H9 (cell line): ENCODE results near the gene LIX1L. TPM values are rescaled to one million over a fixed set of nuclear protein-coding genes. Genes with fewer than 3 reads are reported as not detected.

Experiments
- DNase-seq: peaks from one replicate; pipeline ENCODE4 v3.0.0-alpha.2; 2017
- H2AFZ ChIP-seq: one replicate; pipeline ENCODE4 v1.6.1; 2013; ENCODE audit warnings: mild to moderate bottlenecking, low read length, control low read depth, moderate library complexity
- H2AK5ac ChIP-seq: 2 replicates; pipeline ENCODE4 v1.6.1; 2013; ENCODE audit warnings: low read length, control low read depth, mixed read lengths; ENCODE audit not compliant: insufficient read length
- H2BK120ac ChIP-seq: one replicate; pipeline ENCODE4 v1.6.1; 2013; ENCODE audit warnings: low read depth, mild to moderate bottlenecking, low read length, control low read depth, inconsistent platforms; ENCODE audit not compliant: poor library complexity, severe bottlenecking
- H2BK12ac ChIP-seq: 2 replicates; pipeline ENCODE4 v1.6.1; 2013; ENCODE audit warnings: low read length, control low read depth, mixed read lengths, low read depth; ENCODE audit not compliant: insufficient read length
- H2BK15ac ChIP-seq: 2 replicates; pipeline ENCODE4 v1.6.1; 2013; ENCODE audit warnings: low read depth, low read length, control low read depth
- H2BK20ac ChIP-seq: one replicate; pipeline ENCODE4 v1.6.1; 2013; ENCODE audit warnings: low read depth, mild to moderate bottlenecking, low read length, control low read depth, inconsistent platforms; ENCODE audit not compliant: poor library complexity, severe bottlenecking
- H2BK5ac ChIP-seq: 2 replicates; pipeline ENCODE4 v1.6.1; 2013; ENCODE audit warnings: low read length, control low read depth, mixed read lengths; ENCODE audit not compliant: insufficient read length
- H3K14ac ChIP-seq: 2 replicates; pipeline ENCODE4 v1.6.1; 2013; ENCODE audit warnings: low read length, control low read depth; ENCODE audit not compliant: insufficient read depth
- H3K18ac ChIP-seq: 2 replicates; pipeline ENCODE4 v1.6.1; 2013; ENCODE audit warnings: low read depth, mild to moderate bottlenecking, mixed read lengths, low read length, control low read depth; ENCODE audit not compliant: insufficient read length
- H3K23ac ChIP-seq: 2 replicates; pipeline ENCODE4 v1.6.1; 2013; ENCODE audit warnings: low read length, control low read depth, mixed read lengths, low read depth; ENCODE audit not compliant: insufficient read length
- H3K23me2 ChIP-seq: 2 replicates; pipeline ENCODE4 v1.6.1; 2013; ENCODE audit warnings: low read depth, mild to moderate bottlenecking, mixed read lengths, low read length, control low read depth; ENCODE audit not compliant: insufficient read length, poor library complexity, severe bottlenecking
- H3K27ac ChIP-seq: 2 replicates; pipeline ENCODE4 v1.5.1; 2013; ENCODE audit warnings: low read length, control low read depth, mixed read lengths, low read depth; ENCODE audit not compliant: insufficient read length
- H3K27me3 ChIP-seq: 2 replicates; pipeline ENCODE4 v1.6.1; 2013; ENCODE audit warnings: low read length, control low read depth, inconsistent platforms; ENCODE audit not compliant: insufficient read depth
- H3K4ac ChIP-seq: 2 replicates; pipeline ENCODE4 v1.6.1; 2013; ENCODE audit warnings: low read depth, mild to moderate bottlenecking, control low read depth, inconsistent platforms, low read length, moderate library complexity
- H3K4me1 ChIP-seq: 2 replicates; pipeline ENCODE4 v1.6.1; 2013; ENCODE audit warnings: low read length, control low read depth, inconsistent platforms; ENCODE audit not compliant: insufficient read depth
- H3K4me2 ChIP-seq: 2 replicates; pipeline ENCODE4 v1.6.1; 2013; ENCODE audit warnings: low read length, control low read depth, mixed read lengths; ENCODE audit not compliant: insufficient read length, insufficient read depth
- H3K56ac ChIP-seq: 2 replicates; pipeline ENCODE4 v1.6.1; 2013; ENCODE audit warnings: low read depth, mild to moderate bottlenecking, mixed read lengths, low read length, control low read depth; ENCODE audit not compliant: insufficient read length
- H3K79me1 ChIP-seq: 2 replicates; pipeline ENCODE4 v1.6.1; 2013; ENCODE audit warnings: low read depth, mild to moderate bottlenecking, moderate library complexity, low read length, control low read depth, inconsistent platforms; ENCODE audit not compliant: insufficient read depth, poor library complexity, severe bottlenecking
- H3K79me2 ChIP-seq: 2 replicates; pipeline ENCODE4 v1.6.1; 2013; ENCODE audit warnings: low read length, control low read depth, inconsistent platforms; ENCODE audit not compliant: insufficient read depth
- H3K9ac ChIP-seq: 2 replicates; pipeline ENCODE4 v1.6.1; 2013; ENCODE audit warnings: low read length, control low read depth, mixed read lengths; ENCODE audit not compliant: insufficient read length; ENCODE audit errors: extremely low read depth
- H3K9me3 ChIP-seq: one replicate; pipeline ENCODE4 v1.6.1; 2013; ENCODE audit warnings: low read depth, low read length, inconsistent platforms; ENCODE audit not compliant: control insufficient read depth
- H3T11ph ChIP-seq: one replicate; pipeline ENCODE4 v1.6.1; 2013; ENCODE audit warnings: mild to moderate bottlenecking, low read length, control low read depth, inconsistent platforms
- H4K20me1 ChIP-seq: one replicate; pipeline ENCODE4 v1.6.1; 2013; ENCODE audit not compliant: control insufficient read depth, insufficient read length, insufficient read depth
- H4K5ac ChIP-seq: 2 replicates; pipeline ENCODE4 v1.6.1; 2013; ENCODE audit warnings: low read depth, mild to moderate bottlenecking, mixed read lengths, low read length, control low read depth; ENCODE audit not compliant: insufficient read length
- H4K8ac ChIP-seq: replicated peaks from 2 replicates; pipeline ENCODE4 v1.6.1; 2013; ENCODE audit warnings: low read length, control low read depth, mixed read lengths, low read depth; ENCODE audit not compliant: insufficient read length
- H4K91ac ChIP-seq: 2 replicates; pipeline ENCODE4 v1.6.1; 2013; ENCODE audit warnings: low read depth, mild to moderate bottlenecking, moderate library complexity, mixed read lengths, low read length, control low read depth; ENCODE audit not compliant: insufficient read length
- H3K27ac Mint-ChIP-seq, 3 experiments: 2 replicates in 2 of 3; 3 replicates in 1 of 3; pipeline ENCODE4 v1.8.0; 2020 to 2021; ENCODE audit warnings: mixed read lengths in 3 of 3, mild to moderate bottlenecking in 1 of 3, moderate library complexity in 1 of 3
- H3K27me3 Mint-ChIP-seq: 2 replicates; pipeline ENCODE4 v1.8.0; 2021; ENCODE audit warnings: low read depth, mild to moderate bottlenecking, moderate library complexity, mixed read lengths
- H3K36me3 Mint-ChIP-seq, 3 experiments: 2 replicates in 2 of 3; 3 replicates in 1 of 3; pipeline ENCODE4 v1.8.0; 2020 to 2021; ENCODE audit warnings: low read depth in 3 of 3, mixed read lengths in 3 of 3; ENCODE audit not compliant: insufficient read depth in 1 of 3
- H3K4me1 Mint-ChIP-seq, 2 experiments: 2 replicates each; pipeline ENCODE4 v1.8.0; 2020; ENCODE audit warnings: mixed read lengths in 2 of 2
- H3K4me3 Mint-ChIP-seq, 2 experiments: 2 replicates in 1 of 2; 3 replicates in 1 of 2; pipeline ENCODE4 v1.8.0; 2020 to 2021; ENCODE audit warnings: mild to moderate bottlenecking in 2 of 2, mixed read lengths in 2 of 2, moderate library complexity in 1 of 2
- H3K9me3 Mint-ChIP-seq, 2 experiments: 2 replicates in 1 of 2; 3 replicates in 1 of 2; pipeline ENCODE4 v1.8.0; 2020; ENCODE audit warnings: mild to moderate bottlenecking in 2 of 2, mixed read lengths in 2 of 2, moderate library complexity in 1 of 2
- WGBS: extraction: QIAGEN DNeasy Blood & Tissue Kit; methylation state at CpG from one replicate; pipeline ENCODE4 v1.1.7; 2013; ENCODE audit warnings: missing lambda C conversion rate, low lambda C conversion rate, mixed read lengths; ENCODE audit not compliant: insufficient read length; ENCODE audit errors: extremely low coverage; 5-methylcytosine and 5-hydroxymethylcytosine counted together
- total RNA-seq: library from RNA; stranded (reverse); gene quantifications from 2 replicates; pipeline ENCODE4 v1.2.1, GENCODE V29; 2021
- TF ChIP-seq, protein P1 (sequence below): fragments of 200-600 bp; sonication (generic); conservative IDR thresholded peaks from 3 replicates; pipeline ENCODE4 v1.8.0; 2021; ENCODE audit warnings: antibody characterized with exemption, mild to moderate bottlenecking

Gene LIX1L
- total RNA-seq, 1 experiment from 2014 or later = 5.9 TPM

DNA sequence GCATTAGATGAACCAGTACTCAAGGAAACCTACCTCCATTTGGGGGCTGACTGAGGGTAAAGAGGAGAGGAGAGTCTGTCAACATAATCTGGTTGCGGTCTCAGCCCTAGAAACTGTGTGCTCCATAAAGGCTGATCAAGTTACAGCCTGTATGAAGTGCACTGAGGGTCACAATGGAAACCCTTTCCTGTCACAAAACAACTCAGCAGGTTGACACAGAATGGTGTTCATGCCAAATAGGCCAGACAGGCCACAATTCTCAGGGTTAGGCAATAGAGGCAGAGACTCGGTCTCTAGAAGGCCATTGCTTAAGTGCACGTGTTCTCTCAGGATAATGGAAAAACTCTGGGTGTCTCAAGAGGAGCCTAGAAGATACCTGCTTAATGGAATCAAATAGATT lies 68.1 kb downstream of the LIX1L start:
- no peak overlapping the region for H4K91ac ChIP-seq
- Mint-ChIP-seq H3K27ac (no peak overlapping the region), H3K27me3 (peaks cover 12% of the 10 kb centered on the region), H3K4me3 (no peak overlapping the region), H3K36me3 (no peaks in the 10 kb centered on the region), H3K4me1 (peaks cover 30 to 31% of the 10 kb centered on the region in 2 experiments), H3K9me3 (no peaks in the 10 kb centered on the region)
- H3K4me1 ChIP-seq = no peaks in the 10 kb centered on the region
- H2BK15ac ChIP-seq = no peak overlapping the region
- H3K4ac ChIP-seq = no peak overlapping the region
- peaks cover 7% of the 10 kb centered on the region; the same call in 1 of the 2 replicates for H3K27me3 ChIP-seq
- no peak overlapping the region for H2BK12ac ChIP-seq
- no CpG with 5 or more reads among the region's 3 CpGs for WGBS
- H3K23ac ChIP-seq = no peak overlapping the region
- H2BK5ac ChIP-seq = no peak overlapping the region
- no peak overlapping the region for H4K5ac ChIP-seq
- no peak overlapping the region for H2AFZ ChIP-seq
- TF ChIP-seq, protein P1, sequence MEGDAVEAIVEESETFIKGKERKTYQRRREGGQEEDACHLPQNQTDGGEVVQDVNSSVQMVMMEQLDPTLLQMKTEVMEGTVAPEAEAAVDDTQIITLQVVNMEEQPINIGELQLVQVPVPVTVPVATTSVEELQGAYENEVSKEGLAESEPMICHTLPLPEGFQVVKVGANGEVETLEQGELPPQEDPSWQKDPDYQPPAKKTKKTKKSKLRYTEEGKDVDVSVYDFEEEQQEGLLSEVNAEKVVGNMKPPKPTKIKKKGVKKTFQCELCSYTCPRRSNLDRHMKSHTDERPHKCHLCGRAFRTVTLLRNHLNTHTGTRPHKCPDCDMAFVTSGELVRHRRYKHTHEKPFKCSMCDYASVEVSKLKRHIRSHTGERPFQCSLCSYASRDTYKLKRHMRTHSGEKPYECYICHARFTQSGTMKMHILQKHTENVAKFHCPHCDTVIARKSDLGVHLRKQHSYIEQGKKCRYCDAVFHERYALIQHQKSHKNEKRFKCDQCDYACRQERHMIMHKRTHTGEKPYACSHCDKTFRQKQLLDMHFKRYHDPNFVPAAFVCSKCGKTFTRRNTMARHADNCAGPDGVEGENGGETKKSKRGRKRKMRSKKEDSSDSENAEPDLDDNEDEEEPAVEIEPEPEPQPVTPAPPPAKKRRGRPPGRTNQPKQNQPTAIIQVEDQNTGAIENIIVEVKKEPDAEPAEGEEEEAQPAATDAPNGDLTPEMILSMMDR = no peak
- H2BK120ac ChIP-seq = no peak overlapping the region
- H3K9ac ChIP-seq = no peak overlapping the region
- no peak overlapping the region for H3K27ac ChIP-seq
- no peak overlapping the region for H2AK5ac ChIP-seq
- H3K23me2 ChIP-seq = peaks cover 10% of the 10 kb centered on the region
- H4K8ac ChIP-seq = no peak overlapping the region
- no peaks in the 10 kb centered on the region for H3K9me3 ChIP-seq
- H3T11ph ChIP-seq = no peak overlapping the region
- H3K4me2 ChIP-seq = no peak overlapping the region
- no peaks in the 10 kb centered on the region for H3K79me1 ChIP-seq
- no peaks in the 10 kb centered on the region for H3K79me2 ChIP-seq
- no peak overlapping the region for H3K14ac ChIP-seq
- no peak overlapping the region for H2BK20ac ChIP-seq
- no peak for DNase-seq
- H4K20me1 ChIP-seq = no peaks in the 10 kb centered on the region
- no peak overlapping the region for H3K56ac ChIP-seq
- no peak overlapping the region for H3K18ac ChIP-seq
